SK-N-SH (cell line): Measurements from ENCODE around the gene PEF1. TPM values are rescaled to one million over a fixed set of nuclear protein-coding genes. Genes with fewer than 3 reads are reported as not detected.

ENCODE experiments used
- CTCF ChIA-PET: fragments of 300-600, 350-600 bp; formaldehyde crosslinking; extraction: SDS; loops from one replicate; lab custom pipeline; 2021; lab: Yijun Ruan, JAX
- POLR2A ChIA-PET: fragments of 350-600 bp; sonication (Branson Sonifier 250); formaldehyde crosslinking; extraction: SDS; loops from one replicate; lab custom pipeline; 2020; ENCODE audit warnings: antibody characterized with exemption, inconsistent platforms; lab: Yijun Ruan, JAX
- DNase-seq: peaks from one replicate; pipeline ENCODE4 v3.0.0; 2012
- H2AFZ ChIP-seq: fragments of 200-600 bp; sonication (generic); 2 replicates; pipeline ENCODE4 v1.8.1; 2016; ENCODE audit warnings: antibody characterized with exemption, mild to moderate bottlenecking, low read depth
- H3F3A ChIP-seq: fragments of 200-600 bp; sonication (generic); replicated peaks from 2 replicates; pipeline ENCODE3; 2016; ENCODE audit warnings: antibody characterized with exemption, mild to moderate bottlenecking; ENCODE audit not compliant: insufficient read depth
- H3K27ac ChIP-seq, 2 experiments: fragments of 200-500 bp in 1 of 2; fragments of 200-600 bp in 1 of 2; sonication (Bioruptor generic) in 1 of 2; sonication (generic), shearing (Covaris generic) in 1 of 2; 2 replicates each; pipeline versions ENCODE4 v1.5.1 to v1.6.1; 2014 to 2016; ENCODE audit warnings: low read depth in 2 of 2, inconsistent platforms in 1 of 2, low read length in 1 of 2, mild to moderate bottlenecking in 1 of 2, mixed read lengths in 1 of 2
- H3K27me3 ChIP-seq: fragments of 200-600 bp; sonication (generic), shearing (Covaris generic); 2 replicates; pipeline ENCODE4 v1.6.1; 2016; ENCODE audit warnings: mixed run types; ENCODE audit not compliant: insufficient read depth
- H3K36me3 ChIP-seq, 2 experiments: fragments of 200-500 bp in 1 of 2; fragments of 200-600 bp in 1 of 2; sonication (Bioruptor generic) in 1 of 2; sonication (generic) in 1 of 2; replicated peaks in 1 of 2; 2 replicates each; pipeline versions ENCODE3 to v1.5.1; 2014 to 2016; ENCODE audit warnings: low read length in 1 of 2, mild to moderate bottlenecking in 1 of 2; ENCODE audit not compliant: insufficient read depth in 2 of 2, control insufficient read depth in 1 of 2
- H3K4me1 ChIP-seq, 2 experiments: fragments of 200-500 bp in 1 of 2; fragments of 200-600 bp in 1 of 2; sonication (Bioruptor generic) in 1 of 2; sonication (generic), shearing (Covaris generic) in 1 of 2; 2 replicates each; pipeline versions ENCODE4 v1.5.1 to v1.6.1; 2014 to 2016; ENCODE audit warnings: low read depth in 1 of 2, low read length in 1 of 2, mixed run types in 1 of 2; ENCODE audit not compliant: insufficient read depth in 2 of 2, control insufficient read depth in 1 of 2
- H3K4me2 ChIP-seq: fragments of 200-600 bp; sonication (generic), shearing (Covaris generic); 2 replicates; pipeline ENCODE4 v1.6.1; 2017; ENCODE audit warnings: mixed run types
- H3K4me3 ChIP-seq, 2 experiments: fragments of 200-500 bp in 1 of 2; fragments of 200-600 bp in 1 of 2; sonication (Bioruptor generic) in 1 of 2; sonication (generic), shearing (Covaris generic) in 1 of 2; 2 replicates each; pipeline versions ENCODE4 v1.5.1 to v1.8.1; 2014 to 2016; ENCODE audit warnings: low read depth in 2 of 2, inconsistent platforms in 1 of 2, low read length in 1 of 2, mild to moderate bottlenecking in 1 of 2, mixed read lengths in 1 of 2, moderate library complexity in 1 of 2
- H3K79me2 ChIP-seq: fragments of 200-600 bp; sonication (generic); 2 replicates; pipeline ENCODE4 v1.8.1; 2017; ENCODE audit warnings: mild to moderate bottlenecking; ENCODE audit not compliant: insufficient read depth
- H3K9ac ChIP-seq: fragments of 200-600 bp; sonication (generic); 2 replicates; pipeline ENCODE4 v1.6.1; 2017; ENCODE audit warnings: mixed run types
- H3K9me2 ChIP-seq: fragments of 200-600 bp; sonication (generic); 2 replicates; pipeline ENCODE4 v1.6.1; 2017; ENCODE audit warnings: mixed run types
- H3K9me3 ChIP-seq: fragments of 200-600 bp; sonication (generic); 2 replicates; pipeline ENCODE4 v1.6.1; 2017; ENCODE audit warnings: mixed run types, mild to moderate bottlenecking, moderate library complexity
- H4K20me1 ChIP-seq: fragments of 200-600 bp; sonication (generic); 2 replicates; pipeline ENCODE4 v1.6.1; 2017; ENCODE audit warnings: mild to moderate bottlenecking, mixed run types; ENCODE audit not compliant: insufficient read depth
- CHD2 ChIP-seq: fragments of 150-350 bp; IDR thresholded peaks from 2 replicates; pipeline ENCODE4 v1.6.1; 2018; ENCODE audit warnings: low read length; ENCODE audit not compliant: partially characterized antibody
- ELF1 ChIP-seq: IDR thresholded peaks from 2 replicates; pipeline ENCODE4 v1.4.0; 2012
- EP300 ChIP-seq, 2 experiments: IDR thresholded peaks; 2 replicates each; pipeline versions ENCODE4 v1.4.0 to v1.6.1; 2012; ENCODE audit warnings: borderline replicate concordance in 1 of 2, low read depth in 1 of 2, low read length in 1 of 2
- FOSL2 ChIP-seq: IDR thresholded peaks from 2 replicates; pipeline ENCODE4 v1.4.0; 2012; ENCODE audit warnings: low read depth, mild to moderate bottlenecking, moderate library complexity, borderline replicate concordance
- FOXJ3 ChIP-seq: sonication (generic); formaldehyde crosslinking; IDR thresholded peaks from 2 replicates; pipeline ENCODE4 v1.5.1; 2020; ENCODE audit warnings: mild to moderate bottlenecking, missing genetic modification reagents
- FOXM1 ChIP-seq: IDR thresholded peaks from 2 replicates; pipeline ENCODE4 v1.4.0; 2012; ENCODE audit warnings: low read depth, mild to moderate bottlenecking
- IRF3 ChIP-seq: fragments of 150-350 bp; IDR thresholded peaks from 2 replicates; pipeline ENCODE4 v1.6.1; 2016; ENCODE audit warnings: mild to moderate bottlenecking, low read depth, low read length
- JUND ChIP-seq: IDR thresholded peaks from 2 replicates; pipeline ENCODE4 v1.4.0; 2012
- MAX ChIP-seq: IDR thresholded peaks from 2 replicates; pipeline ENCODE4 v1.4.0; 2012; ENCODE audit warnings: low read depth
- MEF2A ChIP-seq: IDR thresholded peaks from 2 replicates; pipeline ENCODE4 v1.4.0; 2012; ENCODE audit warnings: low read depth, borderline replicate concordance
- MXI1 ChIP-seq: IDR thresholded peaks from 2 replicates; pipeline ENCODE4 v1.6.1; 2012; ENCODE audit warnings: mild to moderate bottlenecking, low read depth, low read length, improper control_type of control experiment
- NFIC ChIP-seq: IDR thresholded peaks from 2 replicates; pipeline ENCODE4 v1.4.0; 2012; ENCODE audit warnings: borderline replicate concordance
- NRF1 ChIP-seq: IDR thresholded peaks from 2 replicates; pipeline ENCODE4 v1.6.1; 2012; ENCODE audit warnings: low read depth, mild to moderate bottlenecking, low read length
- RAD21 ChIP-seq: IDR thresholded peaks from 2 replicates; pipeline ENCODE4 v1.6.1; 2012; ENCODE audit warnings: mild to moderate bottlenecking, low read length
- RCOR1 ChIP-seq: fragments of 150-350 bp; IDR thresholded peaks from 2 replicates; pipeline ENCODE4 v1.6.1; 2017; ENCODE audit warnings: antibody characterized with exemption, low read length
- SIN3A ChIP-seq: IDR thresholded peaks from 2 replicates; pipeline ENCODE4 v1.6.1; 2012; ENCODE audit warnings: low read depth, mild to moderate bottlenecking, low read length, moderate library complexity, borderline replicate concordance
- SMC3 ChIP-seq: IDR thresholded peaks from 2 replicates; pipeline ENCODE4 v1.6.1; 2012; ENCODE audit warnings: low read depth, low read length, improper control_type of control experiment
- TEAD4 ChIP-seq: IDR thresholded peaks from 2 replicates; pipeline ENCODE4 v1.4.0; 2012; ENCODE audit warnings: mild to moderate bottlenecking, borderline replicate concordance; ENCODE audit not compliant: insufficient read depth
- USF1 ChIP-seq: IDR thresholded peaks from 2 replicates; pipeline ENCODE4 v1.4.0; 2012; ENCODE audit warnings: low read depth, borderline replicate concordance
- USF2 ChIP-seq: fragments of 150-350 bp; IDR thresholded peaks from 2 replicates; pipeline ENCODE4 v1.6.1; 2017; ENCODE audit warnings: antibody characterized with exemption, low read length, low read depth, borderline replicate concordance
- YY1 ChIP-seq: IDR thresholded peaks from 2 replicates; pipeline ENCODE4 v1.4.0; 2012; ENCODE audit warnings: low read depth, mild to moderate bottlenecking
- ZBTB33 ChIP-seq: IDR thresholded peaks from 2 replicates; pipeline ENCODE4 v1.4.0; 2012; ENCODE audit warnings: low read depth, borderline replicate concordance
- WGBS: methylation state at CpG from one replicate; pipeline ENCODE4 v1.1.6; 2017; ENCODE audit warnings: low lambda C conversion rate; 5-methylcytosine and 5-hydroxymethylcytosine counted together
- polyA plus RNA-seq, 3 experiments: library from polyadenylated mRNA; depleted of rRNA; stranded (reverse); fragments of >200 nt; gene quantifications; 2 replicates each; pipeline ENCODE4 v1.2.3, GENCODE V29; 2012

The PEF1 gene
- polyA plus RNA-seq, 1 of the 3 experiments (the other 2 are of a cell fraction): 51.9 TPM

- ChIA-PET POLR2A (no interaction called here), CTCF (interaction anchor here (0.8 to 1.4 kb wide), 10 partner anchors 13 to 304 kb away, joined by 3 to 13 read pairs (median 3); no protein-coding TSS in a partner anchor)
- H3K4me1 ChIP-seq: peaks cover 0 to 15% of the 10 kb centered on the region in 2 experiments; a peak in 3 of 4 replicates
Measured at GRCh38 chr1:31650161-31651088, 5.7 kb upstream of the PEF1 start.

GRCh38 chr1:31648641-31649357, 4.1 kb upstream of the PEF1 start:
- Histone ChIP-seq H3K4me2 (no peak overlapping the region), H3K9me3 (no peaks in the 10 kb centered on the region), H4K20me1 (no peaks in the 10 kb centered on the region), H3K9me2 (no peaks in the 10 kb centered on the region), H3F3A (peaks cover 6% of the 10 kb centered on the region), H3K36me3 (no peaks in the 10 kb centered on the region), H3K27me3 (no peaks in the 10 kb centered on the region), H3K27ac (no peak overlapping the region), H3K9ac (no peak overlapping the region), H3K4me1 (peaks cover under 1 to 20% of the 10 kb centered on the region in 2 experiments; a peak in 3 of 4 replicates), H3K79me2 (peaks cover 15% of the 10 kb centered on the region), H2AFZ (no peak overlapping the region), H3K4me3 (no peak overlapping the region)
- no peak for DNase-seq
- ChIA-PET POLR2A (no interaction called here), CTCF (interaction anchor here (0.8 to 1.3 kb wide), 4 partner anchors 16 to 85 kb away, joined by 3 to 5 read pairs (median 4); no protein-coding TSS in a partner anchor)
- WGBS: 70% methylated on average over 9 of the region's 9 CpGs
- TF ChIP-seq IRF3: no peak
- no peak for TF ChIP-seq EP300 (IDR thresholded peaks at IDR 0.05; ENCODE audit: borderline replicate concordance in 1 of 2, low read depth in 1 of 2, low read length in 1 of 2)
- TF ChIP-seq MXI1: no peak
- TF ChIP-seq MAX: no peak
- no peak for TF ChIP-seq ELF1
- TF ChIP-seq NRF1: no peak
- no peak for TF ChIP-seq TEAD4
- no peak for TF ChIP-seq YY1
- no peak for TF ChIP-seq SMC3
- no peak for TF ChIP-seq NFIC
- TF ChIP-seq FOSL2: no peak
- TF ChIP-seq CHD2: no peak
- no peak for TF ChIP-seq SIN3A
- TF ChIP-seq JUND: no peak
- TF ChIP-seq USF1: no peak
- no peak for TF ChIP-seq MEF2A
- TF ChIP-seq FOXM1: no peak
- no peak for TF ChIP-seq ZBTB33
- TF ChIP-seq RAD21: no peak
- no peak for TF ChIP-seq USF2
- TF ChIP-seq, all 33 proteins: peak for 0

More at GRCh38 chr1:31650161-31651088, 5.7 kb upstream of the PEF1 start:
- H3K9me3 ChIP-seq: no peaks in the 10 kb centered on the region
- no peak overlapping the region for H3K4me3 ChIP-seq
- no peaks in the 10 kb centered on the region for H3K9me2 ChIP-seq
- no peak for DNase-seq
- H4K20me1 ChIP-seq: no peaks in the 10 kb centered on the region
- peaks cover 8% of the 10 kb centered on the region; the same call in 1 of the 2 replicates for H3K79me2 ChIP-seq
- no peak overlapping the region for H3K4me2 ChIP-seq
- TF ChIP-seq CHD2 (no peak), FOXJ3 (CRISPR knock-in tag) (no peak), RCOR1 (no peak)
- H3K27ac ChIP-seq: no peak overlapping the region
- no peaks in the 10 kb centered on the region for H3K27me3 ChIP-seq
- no peaks in the 10 kb centered on the region for H3K36me3 ChIP-seq
- H3K9ac ChIP-seq: no peak overlapping the region
- WGBS: 89% methylated on average over 9 of the region's 9 CpGs
- no peak overlapping the region for H2AFZ ChIP-seq
- H3F3A ChIP-seq: peaks cover 6% of the 10 kb centered on the region
